GM23338 (cell line): ENCODE data around the gene CEP78.

Experiments
- CREB1 ChIP-seq: fragments of 250-450 bp; sonication (Bioruptor Pico); IDR thresholded peaks from 2 replicates; pipeline ENCODE4 v1.5.0; 2020; ENCODE audit warnings: low read depth, mild to moderate bottlenecking, moderate library complexity
- ETS1 ChIP-seq: IDR thresholded peaks from 2 replicates; pipeline ENCODE4 v1.6.1; 2016; ENCODE audit warnings: antibody characterized with exemption
- EZH2 ChIP-seq: fragments of 200-600 bp; sonication (generic); IDR thresholded peaks from one replicate; pipeline ENCODE4 v1.8.0; 2017; ENCODE audit warnings: antibody characterized with exemption, mild to moderate bottlenecking, low read depth; ENCODE audit not compliant: unreplicated experiment
- EZH2phosphoT487 ChIP-seq: fragments of 200-600 bp; sonication (generic); IDR thresholded peaks from one replicate; pipeline ENCODE4 v1.8.1; 2018; ENCODE audit warnings: antibody characterized with exemption; ENCODE audit not compliant: unreplicated experiment
- JUNB ChIP-seq: IDR thresholded peaks from one replicate; pipeline ENCODE4 v1.6.1; 2016; ENCODE audit warnings: antibody characterized with exemption; ENCODE audit not compliant: unreplicated experiment
- NANOG ChIP-seq: IDR thresholded peaks from 2 replicates; pipeline ENCODE4 v1.6.1; 2016; ENCODE audit warnings: antibody characterized with exemption, borderline replicate concordance
- POLR2AphosphoS5 ChIP-seq: IDR thresholded peaks from 2 replicates; pipeline ENCODE4 v1.6.1; 2016; ENCODE audit warnings: antibody characterized with exemption, low read depth
- STAT1 ChIP-seq: IDR thresholded peaks from one replicate; pipeline ENCODE4 v1.6.1; 2016; ENCODE audit warnings: antibody characterized with exemption; ENCODE audit not compliant: unreplicated experiment
- ZNF114 ChIP-seq: fragments of 250-450 bp; sonication (Bioruptor Pico); IDR thresholded peaks from 2 replicates; pipeline ENCODE4 v1.5.0; 2020; ENCODE audit warnings: mild to moderate bottlenecking, moderate library complexity
- ZNF331 ChIP-seq: fragments of 250-450 bp; sonication (Bioruptor Pico); IDR thresholded peaks from 2 replicates; pipeline ENCODE4 v1.5.0; 2020; ENCODE audit warnings: low read depth, mild to moderate bottlenecking, moderate library complexity
- TF ChIP-seq, protein P1 (sequence below), 2 experiments: fragments of 200-600 bp in 1 of 2; sonication (generic) in 1 of 2; conservative IDR thresholded peaks; 2 replicates each; pipeline versions ENCODE4 v1.5.1 to v1.6.1; 2016 to 2017; ENCODE audit warnings: antibody characterized with exemption in 2 of 2, low read depth in 2 of 2, mild to moderate bottlenecking in 2 of 2, moderate library complexity in 1 of 2
- TF ChIP-seq, protein P2 (sequence below): IDR thresholded peaks from one replicate; pipeline ENCODE4 v1.6.1; 2018; ENCODE audit warnings: antibody characterized with exemption; ENCODE audit not compliant: unreplicated experiment
- TF ChIP-seq, protein P3 (sequence below): fragments of 250-450 bp; sonication (Bioruptor Pico); IDR thresholded peaks from 2 replicates; pipeline ENCODE4 v1.5.0; 2020; ENCODE audit warnings: mild to moderate bottlenecking, moderate library complexity

GRCh38 chr9:78245401-78245800 lies 9.5 kb downstream of the CEP78 start:
- TF ChIP-seq, protein P1, sequence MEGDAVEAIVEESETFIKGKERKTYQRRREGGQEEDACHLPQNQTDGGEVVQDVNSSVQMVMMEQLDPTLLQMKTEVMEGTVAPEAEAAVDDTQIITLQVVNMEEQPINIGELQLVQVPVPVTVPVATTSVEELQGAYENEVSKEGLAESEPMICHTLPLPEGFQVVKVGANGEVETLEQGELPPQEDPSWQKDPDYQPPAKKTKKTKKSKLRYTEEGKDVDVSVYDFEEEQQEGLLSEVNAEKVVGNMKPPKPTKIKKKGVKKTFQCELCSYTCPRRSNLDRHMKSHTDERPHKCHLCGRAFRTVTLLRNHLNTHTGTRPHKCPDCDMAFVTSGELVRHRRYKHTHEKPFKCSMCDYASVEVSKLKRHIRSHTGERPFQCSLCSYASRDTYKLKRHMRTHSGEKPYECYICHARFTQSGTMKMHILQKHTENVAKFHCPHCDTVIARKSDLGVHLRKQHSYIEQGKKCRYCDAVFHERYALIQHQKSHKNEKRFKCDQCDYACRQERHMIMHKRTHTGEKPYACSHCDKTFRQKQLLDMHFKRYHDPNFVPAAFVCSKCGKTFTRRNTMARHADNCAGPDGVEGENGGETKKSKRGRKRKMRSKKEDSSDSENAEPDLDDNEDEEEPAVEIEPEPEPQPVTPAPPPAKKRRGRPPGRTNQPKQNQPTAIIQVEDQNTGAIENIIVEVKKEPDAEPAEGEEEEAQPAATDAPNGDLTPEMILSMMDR (conservative IDR thresholded peaks at IDR 0.05; ENCODE audit: low read depth in 2 of 2) = no peak
- TF ChIP-seq POLR2AphosphoS5 = no peak
- TF ChIP-seq, protein P2, sequence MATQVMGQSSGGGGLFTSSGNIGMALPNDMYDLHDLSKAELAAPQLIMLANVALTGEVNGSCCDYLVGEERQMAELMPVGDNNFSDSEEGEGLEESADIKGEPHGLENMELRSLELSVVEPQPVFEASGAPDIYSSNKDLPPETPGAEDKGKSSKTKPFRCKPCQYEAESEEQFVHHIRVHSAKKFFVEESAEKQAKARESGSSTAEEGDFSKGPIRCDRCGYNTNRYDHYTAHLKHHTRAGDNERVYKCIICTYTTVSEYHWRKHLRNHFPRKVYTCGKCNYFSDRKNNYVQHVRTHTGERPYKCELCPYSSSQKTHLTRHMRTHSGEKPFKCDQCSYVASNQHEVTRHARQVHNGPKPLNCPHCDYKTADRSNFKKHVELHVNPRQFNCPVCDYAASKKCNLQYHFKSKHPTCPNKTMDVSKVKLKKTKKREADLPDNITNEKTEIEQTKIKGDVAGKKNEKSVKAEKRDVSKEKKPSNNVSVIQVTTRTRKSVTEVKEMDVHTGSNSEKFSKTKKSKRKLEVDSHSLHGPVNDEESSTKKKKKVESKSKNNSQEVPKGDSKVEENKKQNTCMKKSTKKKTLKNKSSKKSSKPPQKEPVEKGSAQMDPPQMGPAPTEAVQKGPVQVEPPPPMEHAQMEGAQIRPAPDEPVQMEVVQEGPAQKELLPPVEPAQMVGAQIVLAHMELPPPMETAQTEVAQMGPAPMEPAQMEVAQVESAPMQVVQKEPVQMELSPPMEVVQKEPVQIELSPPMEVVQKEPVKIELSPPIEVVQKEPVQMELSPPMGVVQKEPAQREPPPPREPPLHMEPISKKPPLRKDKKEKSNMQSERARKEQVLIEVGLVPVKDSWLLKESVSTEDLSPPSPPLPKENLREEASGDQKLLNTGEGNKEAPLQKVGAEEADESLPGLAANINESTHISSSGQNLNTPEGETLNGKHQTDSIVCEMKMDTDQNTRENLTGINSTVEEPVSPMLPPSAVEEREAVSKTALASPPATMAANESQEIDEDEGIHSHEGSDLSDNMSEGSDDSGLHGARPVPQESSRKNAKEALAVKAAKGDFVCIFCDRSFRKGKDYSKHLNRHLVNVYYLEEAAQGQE = no peak
- TF ChIP-seq NANOG = no peak
- no peak for TF ChIP-seq EZH2
- TF ChIP-seq ZNF331 (CRISPR knock-in tag) = no peak
- TF ChIP-seq CREB1 (CRISPR knock-in tag) = no peak
- TF ChIP-seq JUNB = no peak
- no peak for TF ChIP-seq EZH2phosphoT487
- no peak for TF ChIP-seq STAT1
- no peak for TF ChIP-seq ETS1
- TF ChIP-seq ZNF114 (CRISPR knock-in tag) = no peak
- TF ChIP-seq, protein P3, sequence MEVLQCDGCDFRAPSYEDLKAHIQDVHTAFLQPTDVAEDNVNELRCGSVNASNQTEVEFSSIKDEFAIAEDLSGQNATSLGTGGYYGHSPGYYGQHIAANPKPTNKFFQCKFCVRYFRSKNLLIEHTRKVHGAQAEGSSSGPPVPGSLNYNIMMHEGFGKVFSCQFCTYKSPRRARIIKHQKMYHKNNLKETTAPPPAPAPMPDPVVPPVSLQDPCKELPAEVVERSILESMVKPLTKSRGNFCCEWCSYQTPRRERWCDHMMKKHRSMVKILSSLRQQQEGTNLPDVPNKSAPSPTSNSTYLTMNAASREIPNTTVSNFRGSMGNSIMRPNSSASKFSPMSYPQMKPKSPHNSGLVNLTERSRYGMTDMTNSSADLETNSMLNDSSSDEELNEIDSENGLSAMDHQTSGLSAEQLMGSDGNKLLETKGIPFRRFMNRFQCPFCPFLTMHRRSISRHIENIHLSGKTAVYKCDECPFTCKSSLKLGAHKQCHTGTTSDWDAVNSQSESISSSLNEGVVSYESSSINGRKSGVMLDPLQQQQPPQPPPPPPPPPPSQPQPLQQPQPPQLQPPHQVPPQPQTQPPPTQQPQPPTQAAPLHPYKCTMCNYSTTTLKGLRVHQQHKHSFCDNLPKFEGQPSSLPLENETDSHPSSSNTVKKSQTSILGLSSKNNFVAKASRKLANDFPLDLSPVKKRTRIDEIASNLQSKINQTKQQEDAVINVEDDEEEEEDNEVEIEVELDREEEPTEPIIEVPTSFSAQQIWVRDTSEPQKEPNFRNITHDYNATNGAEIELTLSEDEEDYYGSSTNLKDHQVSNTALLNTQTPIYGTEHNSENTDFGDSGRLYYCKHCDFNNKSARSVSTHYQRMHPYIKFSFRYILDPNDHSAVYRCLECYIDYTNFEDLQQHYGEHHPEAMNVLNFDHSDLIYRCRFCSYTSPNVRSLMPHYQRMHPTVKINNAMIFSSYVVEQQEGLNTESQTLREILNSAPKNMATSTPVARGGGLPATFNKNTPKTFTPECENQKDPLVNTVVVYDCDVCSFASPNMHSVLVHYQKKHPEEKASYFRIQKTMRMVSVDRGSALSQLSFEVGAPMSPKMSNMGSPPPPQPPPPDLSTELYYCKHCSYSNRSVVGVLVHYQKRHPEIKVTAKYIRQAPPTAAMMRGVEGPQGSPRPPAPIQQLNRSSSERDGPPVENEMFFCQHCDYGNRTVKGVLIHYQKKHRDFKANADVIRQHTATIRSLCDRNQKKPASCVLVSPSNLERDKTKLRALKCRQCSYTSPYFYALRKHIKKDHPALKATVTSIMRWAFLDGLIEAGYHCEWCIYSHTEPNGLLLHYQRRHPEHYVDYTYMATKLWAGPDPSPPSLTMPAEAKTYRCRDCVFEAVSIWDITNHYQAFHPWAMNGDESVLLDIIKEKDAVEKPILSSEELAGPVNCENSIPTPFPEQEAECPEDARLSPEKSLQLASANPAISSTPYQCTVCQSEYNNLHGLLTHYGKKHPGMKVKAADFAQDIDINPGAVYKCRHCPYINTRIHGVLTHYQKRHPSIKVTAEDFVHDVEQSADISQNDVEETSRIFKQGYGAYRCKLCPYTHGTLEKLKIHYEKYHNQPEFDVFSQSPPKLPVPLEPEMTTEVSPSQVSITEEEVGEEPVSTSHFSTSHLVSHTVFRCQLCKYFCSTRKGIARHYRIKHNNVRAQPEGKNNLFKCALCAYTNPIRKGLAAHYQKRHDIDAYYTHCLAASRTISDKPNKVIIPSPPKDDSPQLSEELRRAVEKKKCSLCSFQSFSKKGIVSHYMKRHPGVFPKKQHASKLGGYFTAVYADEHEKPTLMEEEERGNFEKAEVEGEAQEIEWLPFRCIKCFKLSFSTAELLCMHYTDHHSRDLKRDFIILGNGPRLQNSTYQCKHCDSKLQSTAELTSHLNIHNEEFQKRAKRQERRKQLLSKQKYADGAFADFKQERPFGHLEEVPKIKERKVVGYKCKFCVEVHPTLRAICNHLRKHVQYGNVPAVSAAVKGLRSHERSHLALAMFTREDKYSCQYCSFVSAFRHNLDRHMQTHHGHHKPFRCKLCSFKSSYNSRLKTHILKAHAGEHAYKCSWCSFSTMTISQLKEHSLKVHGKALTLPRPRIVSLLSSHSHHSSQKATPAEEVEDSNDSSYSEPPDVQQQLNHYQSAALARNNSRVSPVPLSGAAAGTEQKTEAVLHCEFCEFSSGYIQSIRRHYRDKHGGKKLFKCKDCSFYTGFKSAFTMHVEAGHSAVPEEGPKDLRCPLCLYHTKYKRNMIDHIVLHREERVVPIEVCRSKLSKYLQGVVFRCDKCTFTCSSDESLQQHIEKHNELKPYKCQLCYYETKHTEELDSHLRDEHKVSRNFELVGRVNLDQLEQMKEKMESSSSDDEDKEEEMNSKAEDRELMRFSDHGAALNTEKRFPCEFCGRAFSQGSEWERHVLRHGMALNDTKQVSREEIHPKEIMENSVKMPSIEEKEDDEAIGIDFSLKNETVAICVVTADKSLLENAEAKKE (CRISPR knock-in tag) = no peak
